Breast epithelium (tissue), 4 donors: Measurements from ENCODE around the gene BCL2L1. TPM values are rescaled to one million over a fixed set of nuclear protein-coding genes. Genes with fewer than 3 reads are reported as not detected.
"Not testable (repeated sequence)": the region's sequence is repeated elsewhere in the genome, so short reads cannot be mapped to it uniquely, and the experiment has no call there.

ENCODE experiments used
- DNase-seq, 2 donors: peaks; one replicate each; pipeline ENCODE4 v3.0.0-alpha.2; 2019; ENCODE audit warnings: low spot score in 2 of 2
- H3K27ac ChIP-seq, 2 donors: fragments of 200-600 bp; sonication (generic) in 1 of 2; one replicate each; pipeline ENCODE4 v1.5.1; 2016 to 2019; ENCODE audit warnings: mild to moderate bottlenecking in 1 of 2
- H3K27me3 ChIP-seq, 2 donors: fragments of 200-600 bp; sonication (generic) in 1 of 2; one replicate each; pipeline versions ENCODE4 v1.5.1 to v1.6.0; 2017 to 2019; ENCODE audit warnings: control low read depth in 1 of 2, mild to moderate bottlenecking in 1 of 2
- H3K36me3 ChIP-seq: fragments of 200-600 bp; one replicate; pipeline ENCODE4 v1.5.1; 2019
- H3K4me1 ChIP-seq, 2 donors: fragments of 200-600 bp; sonication (generic); one replicate each; pipeline ENCODE4 v1.5.1; 2016 to 2019; ENCODE audit warnings: control low read depth in 1 of 2
- H3K4me3 ChIP-seq, 3 donors: fragments of 200-600 bp; sonication (generic); 1 replicate in 2 of 3; 2 replicates in 1 of 3; pipeline ENCODE4 v1.5.1; 2016 to 2019; ENCODE audit warnings: mild to moderate bottlenecking in 3 of 3, moderate library complexity in 2 of 3
- H3K9me3 ChIP-seq, 2 donors: fragments of 200-600 bp; sonication (generic) in 1 of 2; one replicate each; pipeline ENCODE4 v1.5.1; 2016 to 2019; ENCODE audit warnings: control low read depth in 1 of 2
- CTCF ChIP-seq, 3 donors: fragments of 450-650 bp; IDR thresholded peaks; one replicate each; pipeline ENCODE4 v1.5.1; 2016 to 2017; ENCODE audit warnings: antibody characterized with exemption in 3 of 3, mild to moderate bottlenecking in 3 of 3, moderate library complexity in 3 of 3
- POLR2A ChIP-seq: fragments of 450-650 bp; IDR thresholded peaks from one replicate; pipeline ENCODE4 v1.6.1; 2016; ENCODE audit warnings: antibody characterized with exemption, mild to moderate bottlenecking, moderate library complexity
- POLR2AphosphoS5 ChIP-seq, 3 donors: sonication (generic); formaldehyde crosslinking; IDR thresholded peaks; one replicate each; pipeline ENCODE4 v1.6.1; 2017; ENCODE audit warnings: antibody characterized with exemption in 3 of 3
- intact Hi-C: fragments of 100-400 bp; cut with DNase I; formaldehyde crosslinking; loops from one replicate; pipeline ENCODE4 v1.15.1; 2023; ENCODE audit warnings: low total_unique reads
- total RNA-seq, 3 donors: library from RNA; depleted of rRNA; stranded (reverse); fragments of >200 nt; gene quantifications; one replicate each; pipeline ENCODE4 v1.1.0, GENCODE V29; 2016

Gene BCL2L1
- total RNA-seq, 3 donors from 2014 or later, result 95.1 to 124 (median 117) TPM

- Histone ChIP-seq H3K4me3 (no peak overlapping the region), H3K4me1 (no peaks in the 10 kb centered on the region), H3K36me3 (no peaks in the 10 kb centered on the region), H3K27ac (no peak overlapping the region), H3K9me3 (no peaks in the 10 kb centered on the region), H3K27me3 (peaks cover 0 to 10% of the 10 kb centered on the region in 2 donors)
- intact Hi-C loops, result no loop called here
- no peak for DNase-seq
- no peak for TF ChIP-seq POLR2AphosphoS5 (IDR thresholded peaks at IDR 0.05)
- no peak for TF ChIP-seq POLR2A
- no peak for TF ChIP-seq CTCF (IDR thresholded peaks at IDR 0.05)
Observed at GRCh38 chr20:31633339-31633914, 89.2 kb downstream of the BCL2L1 start.

- H3K27ac ChIP-seq, result no peak overlapping the region
- no peaks in the 10 kb centered on the region for H3K4me1 ChIP-seq
- H3K27me3 ChIP-seq, result peaks cover 0 to 5% of the 10 kb centered on the region in 2 donors
- no peaks in the 10 kb centered on the region for H3K36me3 ChIP-seq
- intact Hi-C loops, result no loop called here
- no peaks in the 10 kb centered on the region for H3K9me3 ChIP-seq
- no peak overlapping the region for H3K4me3 ChIP-seq
- no peak for TF ChIP-seq POLR2AphosphoS5 (IDR thresholded peaks at IDR 0.05)
- no peak for TF ChIP-seq CTCF (IDR thresholded peaks at IDR 0.05)
- TF ChIP-seq POLR2A, result no peak
- no peak for DNase-seq
Observed at GRCh38 chr20:31632548-31633338, 89.9 kb downstream of the BCL2L1 start.

- no peak for DNase-seq
- Histone ChIP-seq H3K36me3 (no peaks in the 10 kb centered on the region), H3K4me1 (no peaks in the 10 kb centered on the region), H3K27ac (no peak overlapping the region), H3K27me3 (no peaks in the 10 kb centered on the region), H3K4me3 (no peak overlapping the region), H3K9me3 (no peaks in the 10 kb centered on the region)
- intact Hi-C loops, result no loop called here
- no peak for TF ChIP-seq CTCF (IDR thresholded peaks at IDR 0.05)
- TF ChIP-seq POLR2AphosphoS5 (IDR thresholded peaks at IDR 0.05), result no peak
- TF ChIP-seq POLR2A, result no peak
Observed at GRCh38 chr20:31630187-31630790, 92.4 kb downstream of the BCL2L1 start.

GRCh38 chr20:31628057-31628456, 94.6 kb downstream of the BCL2L1 start:
- H3K4me3 ChIP-seq, H3K36me3 ChIP-seq, H3K9me3 ChIP-seq, H3K4me1 ChIP-seq, H3K27me3 ChIP-seq, DNase-seq, intact Hi-C loops, H3K27ac ChIP-seq: not testable (repeated sequence)

- DNase-seq, H3K27ac ChIP-seq, H3K36me3 ChIP-seq, H3K4me1 ChIP-seq, H3K27me3 ChIP-seq, intact Hi-C loops, H3K4me3 ChIP-seq, H3K9me3 ChIP-seq: not testable (repeated sequence)
Observed at GRCh38 chr20:31626534-31626933, 96.1 kb downstream of the BCL2L1 start.

GRCh38 chr20:31623123-31623505, 99.6 kb downstream of the BCL2L1 start:
- H3K27ac ChIP-seq, intact Hi-C loops: not testable (repeated sequence)

More at GRCh38 chr20:31623123-31623505, 99.6 kb downstream of the BCL2L1 start:
- H3K36me3 ChIP-seq, H3K4me1 ChIP-seq, H3K9me3 ChIP-seq, DNase-seq, H3K4me3 ChIP-seq, H3K27me3 ChIP-seq: not testable (repeated sequence)
